Measurements from ENCODE around the gene PMM2.
"Not testable (repeated sequence)": the region's sequence is repeated elsewhere in the genome, so short reads cannot be mapped to it uniquely, and the experiment has no call there.

PMM2 gene

DNA sequence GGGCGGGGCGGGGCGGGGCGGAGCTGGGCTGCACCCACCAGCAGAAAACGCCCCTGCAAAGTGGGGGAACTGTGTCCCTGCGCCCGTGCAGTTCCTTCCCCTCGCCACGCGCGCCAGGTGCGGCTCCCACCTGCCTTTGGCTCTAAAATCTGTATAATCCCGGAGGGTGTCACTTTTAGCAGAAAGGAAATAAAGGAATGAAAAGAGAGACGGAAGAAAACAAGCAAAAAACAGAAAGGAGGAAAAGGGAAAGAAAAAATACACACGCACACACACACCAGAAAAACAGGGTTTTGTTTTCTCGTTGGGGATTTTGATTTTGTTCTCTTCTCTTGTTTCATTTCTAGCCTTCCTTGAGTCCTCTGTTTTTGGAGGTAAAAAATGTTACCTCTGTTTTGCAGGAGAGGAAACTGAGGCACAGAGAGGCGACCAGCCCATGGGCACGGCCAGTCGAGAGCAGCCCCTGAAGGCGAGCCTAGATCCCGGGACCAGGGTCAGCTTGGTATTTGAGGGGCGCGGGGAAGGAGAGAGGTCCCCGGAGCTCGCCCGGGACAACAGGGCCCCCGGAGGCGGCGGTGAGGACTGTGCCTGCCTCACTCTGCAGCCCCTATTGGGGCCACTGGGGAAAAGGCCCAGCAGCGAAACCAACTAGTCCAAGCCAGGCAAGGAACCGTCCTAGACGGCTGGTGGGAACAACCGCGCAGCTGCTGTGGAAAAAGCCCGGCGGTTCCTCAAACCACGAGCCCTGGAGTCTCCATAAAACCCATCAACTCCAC, 71.8 kb downstream of the PMM2 start:
- DNase-seq: peak; percentile 54

- not testable (repeated sequence) for DNase-seq
Measured at GRCh38 chr16:8869988-8870241, 72.3 kb downstream of the PMM2 start.

DNA sequence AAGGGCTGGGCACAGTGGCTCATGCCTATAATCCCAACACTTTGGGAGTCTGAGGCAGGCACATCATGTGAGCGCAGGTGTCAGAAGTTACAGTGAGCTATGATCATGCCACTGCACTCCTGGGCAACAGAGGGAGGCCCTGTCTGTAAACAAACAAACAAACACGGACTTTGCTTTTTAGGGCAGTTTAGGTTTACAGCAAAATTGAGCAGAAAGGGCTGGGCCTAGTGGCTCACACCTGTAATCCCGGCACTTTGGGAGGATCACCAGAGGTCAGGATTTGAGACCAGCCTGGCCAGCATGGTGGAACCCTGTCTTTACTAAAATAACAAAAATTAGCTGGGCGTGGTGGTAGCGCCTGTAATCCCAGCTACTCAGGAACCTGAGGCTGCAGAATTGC, 74.4 kb downstream of the PMM2 start:
- DNase-seq: no peak

DNA sequence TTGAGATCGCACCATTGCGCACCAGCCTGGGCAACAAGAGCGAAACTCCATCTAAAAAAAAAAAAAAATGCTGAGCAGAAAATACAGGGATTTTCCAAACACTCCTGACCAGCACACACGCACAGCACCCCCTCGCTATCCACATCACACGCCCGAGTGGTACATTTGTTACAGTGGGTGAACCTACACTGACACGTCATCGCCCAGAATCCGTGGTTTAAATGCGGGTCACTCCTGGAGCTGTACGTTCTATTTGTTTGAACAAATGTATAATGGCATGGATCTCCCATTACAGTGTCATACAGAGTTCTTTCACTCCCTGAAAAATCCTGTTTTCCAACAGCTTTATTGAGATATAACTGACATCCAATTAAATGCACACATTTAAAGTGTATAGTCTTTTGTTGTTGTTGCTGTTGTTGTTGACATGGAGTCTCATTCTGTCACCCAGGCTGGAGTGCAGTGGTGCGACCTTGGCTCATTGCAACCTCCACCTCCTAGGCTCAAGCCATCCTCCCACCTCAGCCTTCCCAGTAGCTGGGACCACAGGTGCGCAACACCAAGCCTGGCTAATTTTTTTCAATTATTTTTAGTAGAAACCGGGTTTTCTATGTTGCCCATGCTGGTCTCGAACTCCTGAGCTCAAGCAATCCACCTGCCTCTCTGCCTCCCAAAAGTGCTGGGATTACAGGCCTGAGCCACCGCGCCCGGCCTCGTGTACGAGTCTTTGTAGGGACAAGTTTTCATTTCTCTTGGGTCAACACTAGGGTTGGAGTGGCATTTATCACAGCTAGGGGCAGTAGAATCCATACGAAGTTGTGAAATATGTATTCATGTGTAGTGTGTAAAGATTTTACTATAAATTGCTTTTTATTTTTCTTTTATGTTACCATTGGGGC, 75.6 kb downstream of the PMM2 start:
- no peak for DNase-seq

DNA sequence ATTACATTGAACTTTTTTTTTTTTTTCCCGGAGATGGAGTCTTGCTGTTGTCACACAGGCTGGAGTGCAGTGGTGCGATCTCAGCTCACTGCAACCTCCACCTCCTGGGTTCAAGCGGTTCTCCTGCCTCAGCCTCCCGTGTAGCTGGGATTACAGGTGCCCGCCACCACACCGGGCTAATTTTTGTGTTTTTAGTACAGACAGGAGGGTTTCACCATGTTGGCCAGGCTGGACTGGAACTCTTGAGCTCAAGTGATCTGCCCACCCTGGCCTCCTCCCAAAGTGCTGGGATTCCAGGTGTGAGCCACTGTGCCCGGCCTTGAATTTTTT, 76.2 kb downstream of the PMM2 start:
- DNase-seq: not testable (repeated sequence)

- DNase-seq: no peak
Measured at GRCh38 chr16:8874388-8874787, 76.7 kb downstream of the PMM2 start.

GRCh38 chr16:8875317-8875716, 77.7 kb downstream of the PMM2 start:
- DNase-seq: not testable (repeated sequence)

DNA sequence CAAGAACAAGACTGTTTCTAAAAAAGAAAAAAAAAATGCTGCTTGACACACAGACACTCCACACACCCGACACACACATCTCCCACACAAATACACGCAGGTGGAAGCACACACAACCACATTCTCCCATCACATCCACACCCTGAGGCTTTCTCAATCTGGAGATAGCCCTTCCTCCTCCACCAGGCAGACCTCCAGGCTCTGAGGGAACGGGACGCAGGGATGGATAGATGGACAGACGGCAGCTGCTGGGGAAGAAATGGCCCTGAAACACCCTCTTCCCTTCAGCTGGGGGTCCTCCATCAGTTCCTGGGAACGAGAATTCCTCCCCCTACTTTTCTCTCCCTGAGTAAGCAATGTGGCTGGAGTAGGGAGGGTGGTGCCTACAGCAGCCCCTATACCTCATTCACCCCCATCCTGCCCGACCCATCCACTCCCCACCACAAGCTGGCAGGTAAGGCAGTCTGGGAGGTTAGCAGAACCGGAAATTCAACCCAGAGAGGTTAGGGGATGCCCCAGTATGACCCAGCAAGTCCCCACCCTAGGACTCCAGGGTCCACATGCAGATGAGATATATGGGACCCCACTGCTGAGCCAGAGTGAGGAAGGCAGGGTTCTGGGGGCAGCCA, 80.4 kb downstream of the PMM2 start:
- DNase-seq: no peak

- no peak for DNase-seq
Measured at GRCh38 chr16:8878523-8878911, 80.9 kb downstream of the PMM2 start.

DNA sequence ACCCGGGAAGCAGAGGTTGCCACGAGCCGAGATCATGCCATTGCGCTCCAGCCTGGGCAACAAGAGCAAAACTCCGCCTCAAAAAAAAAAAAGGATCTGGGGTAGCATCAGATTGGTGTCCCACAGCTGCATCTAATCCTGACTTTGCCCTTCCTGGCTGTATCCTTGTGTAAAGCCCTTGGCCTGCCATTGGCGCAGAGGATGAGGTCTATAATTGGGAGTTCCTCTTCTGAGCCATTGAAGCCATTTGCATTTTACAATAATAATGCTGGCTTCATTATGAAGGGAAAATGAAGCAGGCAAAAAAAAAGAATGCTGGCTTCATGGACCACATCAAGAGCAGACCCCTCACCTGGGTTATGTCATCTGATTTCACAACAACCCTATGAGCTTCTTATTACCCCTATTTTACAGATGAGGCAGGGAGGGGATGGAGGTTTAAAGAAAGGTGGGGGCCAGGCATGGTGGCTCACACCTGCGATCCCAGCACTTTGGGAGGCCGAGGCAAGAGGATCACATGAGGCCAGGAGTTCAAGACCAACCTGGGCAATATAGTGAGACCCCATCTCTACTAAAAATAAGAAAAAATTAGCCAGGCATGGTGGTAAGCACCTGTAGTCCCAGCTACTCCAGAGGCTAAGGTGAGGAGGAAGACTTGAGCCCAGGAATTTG, 83.3 kb downstream of the PMM2 start:
- DNase-seq: no peak

GRCh38 chr16:8882041-8882617, 84.5 kb downstream of the PMM2 start, which contains the start of gene LITAFD:
Gene LITAFD, plus strand, starts transcription at chr16:8882351. Its CDS starts 2,005 bp downstream, at chr16:8884356.
- no peak for DNase-seq

GRCh38 chr16:8882725-8883377, 85.2 kb downstream of the PMM2 start:
- DNase-seq: no peak

- DNase-seq: peak; percentile 49
Measured at GRCh38 chr16:8885674-8886592, 88.3 kb downstream of the PMM2 start.

- DNase-seq: no peak
Measured at GRCh38 chr16:8886593-8887430, 89.2 kb downstream of the PMM2 start.

DNA sequence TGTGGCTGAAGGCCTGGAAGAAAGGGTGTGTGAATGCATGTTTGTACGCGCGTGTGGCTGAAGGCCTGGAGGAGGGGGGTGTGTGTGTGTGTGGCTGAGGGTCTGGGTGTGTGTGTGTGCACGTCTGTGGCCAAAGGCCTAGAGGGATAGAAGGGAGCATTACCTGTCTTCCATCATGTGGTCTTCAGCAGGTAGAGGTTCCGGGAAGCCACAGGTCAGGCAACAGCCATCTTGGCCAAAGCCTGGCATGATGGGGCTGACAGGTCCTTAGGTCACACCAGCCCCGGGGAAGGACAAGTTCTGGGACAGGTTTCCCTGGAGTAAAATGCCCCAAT, 89.8 kb downstream of the PMM2 start:
- no peak for DNase-seq

- no peak for DNase-seq
Measured at GRCh38 chr16:8887952-8888560, 90.4 kb downstream of the PMM2 start.

DNA sequence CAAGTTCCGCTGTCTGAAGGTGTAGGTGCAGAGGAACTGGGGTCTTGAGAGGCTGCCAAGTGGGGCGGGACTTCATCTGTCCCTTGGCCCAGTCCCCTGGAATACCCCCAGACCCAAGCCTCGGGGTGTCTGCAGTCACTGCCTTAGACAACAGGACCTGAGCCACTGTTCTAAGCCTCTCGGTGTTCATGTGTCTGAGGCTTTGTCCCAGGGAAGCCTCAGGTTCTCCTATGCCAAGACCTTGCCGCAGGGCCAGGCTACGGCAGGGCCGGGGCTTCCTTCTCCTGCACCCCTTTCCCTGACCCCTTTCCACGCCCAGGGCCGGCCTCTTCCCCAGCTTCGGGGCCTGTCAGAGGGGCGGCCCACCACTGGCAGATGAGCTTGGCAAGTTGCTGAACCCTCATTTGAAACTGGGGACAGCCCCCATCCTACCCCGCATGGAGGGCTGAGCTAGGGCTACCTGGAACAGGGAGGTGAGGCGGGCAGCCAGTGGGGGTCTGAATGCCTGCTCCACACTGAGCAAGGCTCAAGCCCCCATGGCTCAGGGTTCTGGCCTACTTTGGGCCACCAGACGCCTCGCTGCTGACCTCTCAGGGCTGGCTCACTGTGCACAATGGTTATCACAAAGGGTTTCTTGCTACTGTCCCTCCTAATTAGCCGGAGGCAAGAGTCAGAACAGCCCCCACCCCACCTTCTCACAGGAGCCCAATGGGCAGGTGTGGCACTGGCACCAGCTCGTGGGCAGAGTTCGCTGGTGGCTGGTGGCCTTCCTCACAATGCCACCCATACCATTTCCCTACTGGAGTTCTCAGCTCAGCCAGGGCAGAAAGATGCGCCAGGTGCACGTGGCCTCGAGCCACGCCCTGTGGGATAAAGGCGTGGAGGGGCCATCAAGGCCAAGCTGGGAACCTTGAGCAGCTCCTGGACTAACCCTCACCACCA, 91.6 kb downstream of the PMM2 start:
- DNase-seq: no peak

- DNase-seq: no peak
Measured at GRCh38 chr16:8889893-8890548, 92.4 kb downstream of the PMM2 start.
